GM21786 (cell line): ENCODE measurements around the gene FAM90A1.
"Not testable (repeated sequence)": the region's sequence is repeated elsewhere in the genome, so short reads cannot be mapped to it uniquely, and the experiment has no call there.

Experiments
- ATAC-seq: cut with Tn5 transposase; IDR thresholded peaks from one replicate; pipeline ENCODE4 v1.9.1; 2021; ENCODE audit not compliant: unreplicated experiment

The FAM90A1 gene

GRCh38 chr12:8226992-8227731 is at the start of gene FAM90A1:
Gene FAM90A1, minus strand, starts transcription at chr12:8227618. Its CDS starts 2,786 bp downstream, at chr12:8224832.
- ATAC-seq = not testable (repeated sequence)

- ATAC-seq = not testable (repeated sequence)
Measured at GRCh38 chr12:8276397-8276796, 49.0 kb upstream of the FAM90A1 start.

GRCh38 chr12:8266706-8267105 is 39.3 kb upstream of the FAM90A1 start:
- ATAC-seq = not testable (repeated sequence)

GRCh38 chr12:8264236-8264635 is 36.8 kb upstream of the FAM90A1 start:
- not testable (repeated sequence) for ATAC-seq

- ATAC-seq = not testable (repeated sequence)
Measured at GRCh38 chr12:8261111-8261554, 33.7 kb upstream of the FAM90A1 start.

- ATAC-seq = not testable (repeated sequence)
Measured at GRCh38 chr12:8256356-8256755, 28.9 kb upstream of the FAM90A1 start.

- not testable (repeated sequence) for ATAC-seq
Measured at GRCh38 chr12:8254705-8255104, 27.3 kb upstream of the FAM90A1 start.

- ATAC-seq = not testable (repeated sequence)
Measured at GRCh38 chr12:8252056-8252818, 24.8 kb upstream of the FAM90A1 start.

GRCh38 chr12:8251616-8252015 is 24.2 kb upstream of the FAM90A1 start:
- ATAC-seq = not testable (repeated sequence)

GRCh38 chr12:8246941-8247535 is 19.6 kb upstream of the FAM90A1 start:
- ATAC-seq = not testable (repeated sequence)

GRCh38 chr12:8243682-8244161 is 16.3 kb upstream of the FAM90A1 start:
- ATAC-seq = not testable (repeated sequence)

GRCh38 chr12:8242880-8243681 is 15.7 kb upstream of the FAM90A1 start:
- peak; percentile 89 for ATAC-seq

- not testable (repeated sequence) for ATAC-seq
Measured at GRCh38 chr12:8242622-8242879, 15.1 kb upstream of the FAM90A1 start.

- ATAC-seq = not testable (repeated sequence)
Measured at GRCh38 chr12:8241917-8242621, 14.7 kb upstream of the FAM90A1 start.

GRCh38 chr12:8240340-8241114 is 13.1 kb upstream of the FAM90A1 start:
- not testable (repeated sequence) for ATAC-seq

- ATAC-seq = not testable (repeated sequence)
Measured at GRCh38 chr12:8237031-8237430, 9.6 kb upstream of the FAM90A1 start.

- not testable (repeated sequence) for ATAC-seq
Measured at GRCh38 chr12:8235316-8236157, 8.1 kb upstream of the FAM90A1 start.

GRCh38 chr12:8234746-8235145 is 7.3 kb upstream of the FAM90A1 start:
- not testable (repeated sequence) for ATAC-seq
